Upper lobe of left lung (tissue), 4 donors: ENCODE measurements around the gene OTUD4.

Experiments used
- CTCF ChIP-seq, 6 experiments: fragments of 450-650 bp in 4 of 6; fragments of 200-600 bp in 2 of 6; sonication (generic) in 2 of 6; IDR thresholded peaks; one replicate each; pipeline ENCODE4 v1.5.1; 2016 to 2019; ENCODE audit warnings: antibody characterized with exemption in 6 of 6
- EP300 ChIP-seq, 4 donors: sonication (generic); formaldehyde crosslinking; IDR thresholded peaks; one replicate each; pipeline ENCODE4 v1.5.1; 2017; ENCODE audit warnings: antibody characterized with exemption in 4 of 4, control low read depth in 2 of 4
- POLR2A ChIP-seq, 4 donors: fragments of 450-650 bp; IDR thresholded peaks; one replicate each; pipeline ENCODE4 v1.5.1; 2016 to 2017; ENCODE audit warnings: antibody characterized with exemption in 4 of 4, mild to moderate bottlenecking in 2 of 4
- POLR2AphosphoS5 ChIP-seq, 2 donors: sonication (generic); formaldehyde crosslinking; IDR thresholded peaks; one replicate each; pipeline ENCODE4 v1.5.1; 2017; ENCODE audit warnings: antibody characterized with exemption in 2 of 2

DNA sequence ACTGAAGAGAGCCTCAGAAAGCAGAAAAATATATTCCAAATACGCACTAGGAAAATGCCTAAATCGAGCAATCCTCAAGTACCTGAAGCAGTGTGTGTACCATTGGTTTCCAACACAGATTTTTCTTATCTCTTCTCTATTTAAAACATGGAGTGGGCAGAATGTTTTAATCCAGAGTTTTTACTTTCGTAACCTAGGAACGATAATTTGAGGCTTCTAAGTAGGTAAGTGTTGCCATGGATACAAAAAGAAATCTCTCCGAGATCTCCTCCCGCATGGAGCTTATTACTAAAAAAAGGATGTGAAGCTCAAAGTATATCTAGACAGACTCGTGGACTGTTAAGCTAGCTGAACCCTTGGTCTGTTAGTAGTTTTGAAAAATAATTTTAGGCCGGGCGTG is 23.0 kb upstream of the OTUD4 start:
- TF ChIP-seq EP300 (IDR thresholded peaks at IDR 0.05) (no peak), CTCF (IDR thresholded peaks at IDR 0.05) (no peak), POLR2A (IDR thresholded peaks at IDR 0.05) (no peak), POLR2AphosphoS5 (IDR thresholded peaks at IDR 0.05) (no peak)
